Activated CD4-positive, alpha-beta memory T cell treated with anti-CD3 and anti-CD28 coated beads, Interleukin-2, amount 10 ng/mL, durations not matched to agents 7 days and 5 days (primary cell): ENCODE measurements around the gene EVC. TPM values are rescaled to one million over a fixed set of nuclear protein-coding genes. Genes with fewer than 3 reads are reported as not detected.

Source experiments
- CTCF ChIA-PET: fragments of 350-600 bp; sonication (Branson Sonifier 250); formaldehyde crosslinking; loops from one replicate; lab custom pipeline; 2021; ENCODE audit warnings: antibody characterized with exemption, inconsistent platforms; lab: Charles Lee
- POLR2A ChIA-PET: fragments of 350-600 bp; sonication (Branson Sonifier 250); formaldehyde crosslinking; loops from one replicate; lab custom pipeline; 2021; ENCODE audit warnings: antibody characterized with exemption; lab: Charles Lee
- DNase-seq: peaks from one replicate; pipeline ENCODE4 v3.0.0-alpha.2; 2020
- H3K27ac Mint-ChIP-seq: one replicate; pipeline ENCODE4 v1.8.0; 2021; ENCODE audit warnings: mild to moderate bottlenecking, mixed read lengths
- H3K27me3 Mint-ChIP-seq: one replicate; pipeline ENCODE4 v1.8.0; 2021; ENCODE audit warnings: mixed read lengths
- H3K36me3 Mint-ChIP-seq: one replicate; pipeline ENCODE4 v1.8.0; 2021; ENCODE audit warnings: low read depth, mixed read lengths
- H3K4me1 Mint-ChIP-seq: one replicate; pipeline ENCODE4 v1.8.0; 2021; ENCODE audit warnings: mixed read lengths
- H3K4me3 Mint-ChIP-seq: one replicate; pipeline ENCODE4 v1.8.0; 2021; ENCODE audit warnings: mild to moderate bottlenecking, mixed read lengths
- H3K9me3 Mint-ChIP-seq: one replicate; pipeline ENCODE4 v1.8.0; 2021; ENCODE audit warnings: mixed read lengths
- total RNA-seq, 2 experiments: library from RNA; stranded (reverse); gene quantifications; one replicate each; pipeline ENCODE4 v1.2.3, GENCODE V29; 2021

Gene EVC
- total RNA-seq, 2 experiments from 2014 or later = 3.2 to 4.7 TPM

DNA sequence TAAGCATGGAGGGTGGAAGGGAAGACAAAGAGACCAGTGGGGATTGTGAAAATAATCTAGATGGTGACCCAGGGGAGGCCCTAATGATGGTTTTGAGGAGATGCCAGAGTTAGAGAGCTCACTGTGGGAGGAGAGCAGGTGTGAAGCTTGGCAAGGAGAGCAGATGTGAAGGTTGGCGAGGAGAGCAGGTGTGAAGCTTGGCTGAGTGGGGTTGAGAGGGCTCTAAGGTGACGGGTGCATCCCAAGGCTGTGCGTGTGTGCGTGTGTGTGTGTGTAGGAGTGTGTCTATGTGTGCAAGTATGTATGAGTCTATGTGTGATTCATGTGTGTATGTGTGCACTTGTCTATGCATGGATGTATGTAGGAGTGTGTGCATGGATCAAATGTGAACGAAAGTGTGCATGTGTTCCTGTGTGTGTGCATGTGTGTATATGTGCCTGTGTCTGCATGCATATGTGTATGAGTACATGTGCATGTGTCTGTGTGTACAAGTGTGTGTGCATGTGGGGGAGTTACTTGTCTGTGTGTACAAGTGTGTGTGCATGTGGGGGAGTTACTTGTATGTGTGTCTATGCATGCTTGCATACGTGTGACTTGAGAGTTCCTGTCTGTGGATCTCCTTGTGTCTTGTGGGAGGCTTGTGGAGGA is 72.0 kb downstream of the EVC start:
- H3K27me3 Mint-ChIP-seq = no peaks in the 10 kb centered on the region
- no peaks in the 10 kb centered on the region for H3K36me3 Mint-ChIP-seq
- POLR2A ChIA-PET = no interaction called here
- CTCF ChIA-PET = no interaction called here
- H3K27ac Mint-ChIP-seq = no peak overlapping the region
- DNase-seq = peak; percentile 2
- H3K4me3 Mint-ChIP-seq = no peak overlapping the region
- no peaks in the 10 kb centered on the region for H3K4me1 Mint-ChIP-seq
- H3K9me3 Mint-ChIP-seq = no peaks in the 10 kb centered on the region

DNA sequence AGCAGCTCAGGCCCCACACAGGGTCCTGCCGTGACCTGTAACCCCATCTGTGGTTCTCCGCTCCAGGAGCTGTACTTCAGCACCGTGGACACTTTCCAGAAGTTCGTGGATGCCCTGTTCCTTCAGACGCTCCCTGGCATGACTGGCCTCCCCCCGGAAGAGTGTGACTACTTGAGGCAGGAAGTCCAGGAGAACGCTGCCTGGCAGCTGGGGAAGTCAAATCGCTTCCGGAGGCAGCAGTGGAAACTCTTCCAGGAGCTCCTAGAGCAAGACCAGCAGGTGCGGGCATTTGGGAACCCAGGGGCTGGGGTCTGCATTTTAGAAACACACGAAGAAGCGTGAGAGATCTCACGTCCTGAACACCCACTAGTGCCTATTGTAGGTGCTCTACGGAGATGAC is 72.5 kb downstream of the EVC start:
- POLR2A ChIA-PET = no interaction called here
- no peaks in the 10 kb centered on the region for H3K27me3 Mint-ChIP-seq
- no peaks in the 10 kb centered on the region for H3K36me3 Mint-ChIP-seq
- CTCF ChIA-PET = no interaction called here
- no peak overlapping the region for H3K27ac Mint-ChIP-seq
- H3K4me3 Mint-ChIP-seq = no peak overlapping the region
- H3K4me1 Mint-ChIP-seq = no peaks in the 10 kb centered on the region
- no peaks in the 10 kb centered on the region for H3K9me3 Mint-ChIP-seq
- peak; percentile 11 for DNase-seq

DNA sequence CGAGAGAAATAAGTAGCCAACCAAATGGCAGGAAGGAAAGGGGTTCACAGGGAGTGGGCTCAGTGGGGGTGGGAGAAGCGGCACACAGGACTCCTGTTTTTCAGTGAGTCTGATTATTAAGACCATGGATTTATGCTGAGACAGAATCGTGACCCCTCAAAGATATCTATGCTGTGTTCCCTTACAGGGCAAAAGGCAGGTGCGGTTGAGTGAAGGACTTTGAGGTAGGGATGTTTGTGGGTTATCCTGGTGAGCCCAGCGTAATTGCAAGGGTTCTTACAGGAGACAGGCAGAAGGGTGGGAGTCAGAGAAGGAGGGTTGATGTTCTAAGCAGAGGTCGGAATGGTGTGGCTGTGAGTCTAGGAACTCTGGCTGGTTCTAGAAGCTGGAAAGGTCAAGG is 73.0 kb downstream of the EVC start:
- H3K27ac Mint-ChIP-seq = no peak overlapping the region
- no peak for DNase-seq
- H3K27me3 Mint-ChIP-seq = no peaks in the 10 kb centered on the region
- H3K4me3 Mint-ChIP-seq = no peak overlapping the region
- ChIA-PET POLR2A (no interaction called here), CTCF (no interaction called here)
- no peaks in the 10 kb centered on the region for H3K4me1 Mint-ChIP-seq
- no peaks in the 10 kb centered on the region for H3K36me3 Mint-ChIP-seq
- H3K9me3 Mint-ChIP-seq = no peaks in the 10 kb centered on the region

DNA sequence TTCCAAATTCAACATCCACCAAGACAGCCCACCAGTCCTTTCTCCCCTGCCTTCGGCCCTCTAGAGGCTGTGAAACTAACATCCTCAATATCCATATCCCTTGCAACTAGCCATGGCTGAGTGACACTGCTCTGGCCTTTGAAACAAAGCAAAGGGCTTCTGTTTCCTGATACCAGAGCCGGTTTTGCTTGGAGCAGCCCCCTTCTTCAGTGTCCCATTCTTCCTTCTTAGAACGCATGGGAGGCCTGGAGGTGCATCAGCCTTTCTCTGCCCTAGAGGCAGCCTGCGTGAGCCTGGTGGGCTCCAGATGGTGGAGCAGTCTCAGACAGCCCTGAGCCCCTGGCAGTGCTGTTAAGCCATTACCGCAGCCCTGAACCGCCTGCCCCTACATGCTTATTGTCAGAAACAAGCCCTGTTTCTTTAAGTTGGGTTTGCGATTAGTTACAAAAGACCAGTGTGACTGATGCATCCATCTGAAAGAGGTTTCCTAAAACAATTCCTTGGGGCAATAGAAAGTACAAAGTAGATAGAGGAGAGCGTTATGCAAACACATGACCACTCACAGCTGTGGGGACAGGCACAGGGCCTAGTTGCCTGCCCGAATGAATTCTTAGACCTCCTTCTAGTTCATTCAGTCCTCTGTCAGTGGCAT is 74.1 kb downstream of the EVC start:
- ChIA-PET CTCF (no interaction called here), POLR2A (no interaction called here)
- H3K9me3 Mint-ChIP-seq = no peaks in the 10 kb centered on the region
- no peaks in the 10 kb centered on the region for H3K36me3 Mint-ChIP-seq
- H3K27ac Mint-ChIP-seq = no peak overlapping the region
- no peaks in the 10 kb centered on the region for H3K4me1 Mint-ChIP-seq
- DNase-seq = peak; percentile 5
- H3K4me3 Mint-ChIP-seq = no peak overlapping the region
- H3K27me3 Mint-ChIP-seq = no peaks in the 10 kb centered on the region

DNA sequence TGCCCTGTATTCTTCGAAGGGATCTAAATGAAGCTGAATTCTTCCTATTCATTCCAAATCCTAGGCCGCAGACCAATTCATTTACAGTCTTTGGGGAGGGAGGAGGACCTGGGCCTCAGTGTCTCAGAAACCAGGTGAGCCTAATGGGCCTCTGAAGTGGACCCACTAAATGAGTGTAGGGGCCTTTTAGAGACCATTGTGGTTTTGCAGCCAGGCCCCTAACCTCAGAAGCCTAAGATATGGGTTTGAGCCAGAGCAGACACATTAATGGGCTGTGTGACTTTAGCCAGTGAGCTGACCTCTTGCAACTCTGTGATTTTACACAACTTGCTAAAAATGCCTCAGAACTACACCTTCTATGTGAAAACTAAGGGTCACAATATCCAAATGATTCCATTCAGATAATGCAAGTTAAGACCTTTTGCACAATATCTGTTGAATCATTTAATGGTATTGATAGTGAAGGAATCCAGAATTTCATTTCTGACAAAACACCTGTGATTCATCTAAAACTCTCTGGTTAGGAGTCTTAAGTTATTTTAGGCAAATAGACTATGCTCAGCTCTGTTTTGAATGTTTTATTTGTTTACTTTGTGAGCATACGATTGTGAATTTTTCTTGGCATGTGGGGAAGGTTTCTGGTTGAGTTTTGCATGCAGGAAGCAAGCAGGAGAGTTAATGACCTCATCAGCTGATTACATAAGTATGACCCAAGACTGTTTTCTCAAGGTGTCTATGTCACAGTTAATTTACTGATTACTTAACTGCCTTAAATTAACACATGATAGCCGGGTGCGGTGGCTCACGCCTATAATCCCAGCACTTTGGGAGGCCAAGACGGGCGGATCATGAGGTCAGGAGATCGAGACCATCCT is 75.0 kb downstream of the EVC start:
- H3K27me3 Mint-ChIP-seq = no peaks in the 10 kb centered on the region
- CTCF ChIA-PET = no interaction called here
- peak; percentile 1 for DNase-seq

DNA sequence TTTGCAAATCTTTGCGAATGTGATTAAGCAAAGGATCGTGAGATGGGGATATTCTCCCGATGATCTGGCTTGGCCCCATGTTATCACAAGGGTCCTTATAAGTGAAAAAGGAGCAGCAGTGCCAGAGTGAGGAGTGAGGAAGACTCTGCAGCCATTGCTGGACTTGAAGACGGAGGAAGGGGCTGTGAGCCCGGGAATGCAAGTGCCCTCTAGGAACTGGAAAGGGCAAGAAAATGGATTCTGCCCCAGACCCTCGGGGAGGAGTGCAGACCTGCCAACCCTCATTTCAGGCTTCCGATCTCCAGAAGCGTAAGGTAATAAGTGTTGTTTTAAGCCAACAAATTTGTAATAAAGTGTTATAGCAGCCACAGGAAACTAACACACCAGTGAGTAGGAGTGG is 76.3 kb downstream of the EVC start:
- no peak overlapping the region for H3K4me3 Mint-ChIP-seq
- H3K27ac Mint-ChIP-seq = no peak overlapping the region
- no peaks in the 10 kb centered on the region for H3K36me3 Mint-ChIP-seq
- no peaks in the 10 kb centered on the region for H3K27me3 Mint-ChIP-seq
- DNase-seq = no peak
- no peaks in the 10 kb centered on the region for H3K9me3 Mint-ChIP-seq
- no peaks in the 10 kb centered on the region for H3K4me1 Mint-ChIP-seq
- ChIA-PET POLR2A (no interaction called here), CTCF (no interaction called here)

More for the DNA sequence above, 75.0 kb downstream of the EVC start:
- Mint-ChIP-seq H3K27ac (no peak overlapping the region), H3K4me3 (no peak overlapping the region), H3K36me3 (no peaks in the 10 kb centered on the region), H3K9me3 (no peaks in the 10 kb centered on the region), H3K4me1 (no peaks in the 10 kb centered on the region)
- POLR2A ChIA-PET = no interaction called here

DNA sequence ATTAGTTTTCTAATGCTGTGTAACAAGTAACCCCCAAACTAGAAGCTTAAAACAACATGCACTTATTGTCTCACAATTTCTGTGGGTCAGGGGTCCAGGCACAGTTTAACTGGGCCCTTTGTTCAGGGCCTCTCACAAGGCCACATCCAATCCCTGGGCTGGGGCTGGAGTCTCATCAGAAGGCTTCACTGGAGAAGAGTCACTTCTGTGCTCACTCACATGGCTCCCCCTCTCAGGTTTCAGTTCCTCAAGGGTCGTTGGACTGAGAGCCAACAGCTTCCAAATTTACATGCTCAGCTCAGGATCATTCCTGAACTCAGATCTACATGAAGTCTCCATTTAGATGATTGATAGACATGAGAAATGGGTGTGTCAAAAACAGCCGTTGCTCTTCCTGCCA is 77.1 kb downstream of the EVC start:
- no peaks in the 10 kb centered on the region for H3K4me1 Mint-ChIP-seq
- CTCF ChIA-PET = no interaction called here

DNA sequence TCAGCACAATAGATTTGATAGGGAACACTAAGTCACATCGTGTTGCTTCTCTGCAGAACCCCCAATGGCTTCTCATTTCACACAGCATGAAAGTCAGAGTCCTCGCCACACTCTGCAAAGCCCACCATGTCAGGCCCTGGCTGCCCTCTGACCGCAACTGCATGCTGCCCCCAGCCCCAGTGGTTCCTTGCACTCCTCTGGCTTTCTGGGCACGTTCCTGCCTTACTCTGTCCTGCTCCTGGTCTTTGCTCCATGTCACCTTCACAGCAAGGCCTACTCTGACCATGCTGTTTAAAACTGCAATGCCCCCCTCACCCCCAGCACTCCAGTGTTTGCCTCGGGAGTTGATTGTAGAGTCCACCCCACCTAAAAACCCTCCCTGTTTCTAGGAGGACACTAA is 78.1 kb downstream of the EVC start:
- CTCF ChIA-PET = no interaction called here
- DNase-seq = no peak
- H3K4me1 Mint-ChIP-seq = no peaks in the 10 kb centered on the region
- H3K9me3 Mint-ChIP-seq = no peaks in the 10 kb centered on the region
- POLR2A ChIA-PET = no interaction called here
- no peak overlapping the region for H3K27ac Mint-ChIP-seq
- H3K4me3 Mint-ChIP-seq = no peak overlapping the region
- H3K27me3 Mint-ChIP-seq = no peaks in the 10 kb centered on the region
- H3K36me3 Mint-ChIP-seq = no peaks in the 10 kb centered on the region

More for the DNA sequence above, 77.1 kb downstream of the EVC start:
- DNase-seq = no peak
- POLR2A ChIA-PET = no interaction called here
- H3K27me3 Mint-ChIP-seq = no peaks in the 10 kb centered on the region
- no peaks in the 10 kb centered on the region for H3K9me3 Mint-ChIP-seq
- no peaks in the 10 kb centered on the region for H3K36me3 Mint-ChIP-seq
- no peak overlapping the region for H3K27ac Mint-ChIP-seq
- no peak overlapping the region for H3K4me3 Mint-ChIP-seq

DNA sequence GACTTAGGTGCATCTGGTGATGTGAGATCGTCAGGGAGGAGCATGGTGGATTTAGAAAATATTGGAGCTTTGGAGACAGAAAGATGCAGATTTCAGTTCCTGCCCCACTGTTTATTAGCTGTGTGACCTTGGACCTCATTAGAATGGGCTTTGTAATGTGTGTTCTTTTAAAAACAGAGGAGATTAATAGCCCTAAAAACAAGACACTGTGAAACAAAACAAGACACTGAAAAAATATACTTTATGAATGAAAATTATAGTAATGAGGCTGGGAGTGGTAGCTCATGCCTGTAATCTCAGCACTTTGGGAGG is 79.5 kb downstream of the EVC start:
- Mint-ChIP-seq H3K36me3 (no peaks in the 10 kb centered on the region), H3K27ac (no peak overlapping the region), H3K27me3 (no peaks in the 10 kb centered on the region), H3K4me1 (no peaks in the 10 kb centered on the region), H3K9me3 (no peaks in the 10 kb centered on the region), H3K4me3 (no peak overlapping the region)
- ChIA-PET POLR2A (no interaction called here), CTCF (interaction anchor here (0.5 kb wide), 1 partner anchor 145 kb away, joined by 3 read pairs; no protein-coding TSS in a partner anchor)
- DNase-seq = no peak

DNA sequence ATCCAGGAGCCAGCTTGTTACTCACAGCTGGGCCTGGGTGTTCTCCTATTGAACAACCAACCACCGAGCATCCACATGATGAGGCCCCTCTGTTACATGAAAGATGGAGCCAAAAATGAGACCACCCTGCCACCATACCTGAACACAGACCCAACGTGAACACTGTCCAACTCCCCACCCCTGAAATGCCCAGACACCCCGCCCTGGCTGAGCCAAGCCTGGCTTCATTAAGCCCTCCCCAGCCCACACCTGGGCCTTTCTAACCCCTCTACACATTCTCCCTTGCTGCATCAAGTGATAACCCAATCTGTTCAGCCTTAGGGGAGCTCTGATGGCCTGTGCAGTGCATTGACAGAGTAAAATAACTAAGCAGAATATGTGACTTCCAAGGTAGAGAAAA is 80.7 kb downstream of the EVC start:
- Mint-ChIP-seq H3K27ac (no peak overlapping the region), H3K4me3 (no peak overlapping the region), H3K27me3 (no peaks in the 10 kb centered on the region), H3K9me3 (no peaks in the 10 kb centered on the region), H3K36me3 (no peaks in the 10 kb centered on the region), H3K4me1 (no peaks in the 10 kb centered on the region)
- CTCF ChIA-PET = no interaction called here
- DNase-seq = no peak
- POLR2A ChIA-PET = no interaction called here

DNA sequence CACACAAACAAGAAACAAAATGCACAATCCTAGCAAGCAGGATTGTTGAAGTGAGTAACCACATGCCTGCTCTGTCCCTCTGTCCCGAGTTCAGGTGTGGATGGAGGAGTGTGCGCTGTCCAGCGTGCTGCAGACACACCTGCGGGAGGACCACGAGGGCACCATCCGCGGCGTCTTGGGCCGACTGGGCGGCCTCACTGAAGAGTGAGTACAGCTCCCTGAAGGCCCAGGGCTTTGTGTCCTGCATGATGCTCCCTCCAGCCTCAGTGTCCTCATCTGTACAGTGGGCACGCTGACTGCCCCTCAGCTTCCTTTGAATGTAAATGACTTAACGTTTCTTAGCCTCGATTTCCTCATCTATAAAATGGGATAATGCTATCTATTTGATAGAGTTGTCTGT is 82.5 kb downstream of the EVC start:
- ChIA-PET CTCF (no interaction called here), POLR2A (no interaction called here)
- no peak overlapping the region for H3K4me3 Mint-ChIP-seq
- H3K27ac Mint-ChIP-seq = no peak overlapping the region
- DNase-seq = no peak
- no peaks in the 10 kb centered on the region for H3K36me3 Mint-ChIP-seq
- H3K27me3 Mint-ChIP-seq = no peaks in the 10 kb centered on the region
- no peaks in the 10 kb centered on the region for H3K9me3 Mint-ChIP-seq
- H3K4me1 Mint-ChIP-seq = no peaks in the 10 kb centered on the region

DNA sequence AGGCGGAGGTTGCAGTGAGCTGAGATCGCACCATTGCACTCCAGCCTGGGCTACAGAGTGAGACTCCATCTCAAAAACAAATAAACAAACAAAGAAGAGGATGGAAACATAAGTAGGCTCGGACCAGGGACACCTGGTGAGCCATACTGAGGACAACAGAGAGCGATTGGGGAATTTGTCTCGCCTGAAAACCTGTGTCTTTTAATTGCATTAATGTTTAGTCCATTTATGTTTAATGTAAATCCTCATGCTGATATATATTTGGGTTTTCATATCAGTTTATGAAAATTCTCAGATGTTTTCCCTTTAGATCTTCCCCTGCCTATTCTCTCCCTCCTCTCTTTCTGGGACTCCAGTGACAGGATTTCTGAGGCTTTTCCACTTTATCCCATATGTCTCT is 84.6 kb downstream of the EVC start:
- Mint-ChIP-seq H3K27ac (no peak overlapping the region), H3K27me3 (no peaks in the 10 kb centered on the region), H3K4me1 (no peaks in the 10 kb centered on the region), H3K4me3 (no peak overlapping the region), H3K36me3 (no peaks in the 10 kb centered on the region), H3K9me3 (no peaks in the 10 kb centered on the region)
- ChIA-PET CTCF (no interaction called here), POLR2A (no interaction called here)
- no peak for DNase-seq

DNA sequence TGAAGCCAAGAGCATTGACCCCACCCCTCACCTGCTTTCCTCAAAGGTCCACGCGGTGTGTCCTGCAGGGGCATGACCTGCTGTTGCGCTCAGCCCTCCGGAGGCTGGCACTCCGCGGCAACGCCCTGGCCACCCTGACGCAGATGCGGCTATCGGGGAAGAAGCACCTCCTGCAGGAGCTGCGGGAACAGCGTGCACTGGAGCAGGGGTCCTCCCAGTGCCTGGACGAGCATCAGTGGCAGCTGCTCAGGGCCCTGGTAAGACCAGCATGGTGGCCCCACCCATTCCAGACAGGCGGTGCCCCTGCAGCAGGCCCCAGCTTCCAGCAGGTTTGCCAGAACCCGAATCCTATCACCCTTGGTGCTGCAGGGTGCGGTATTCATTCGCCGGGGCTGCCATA is 86.0 kb downstream of the EVC start:
- DNase-seq = no peak
- Mint-ChIP-seq H3K27ac (no peak overlapping the region), H3K4me1 (no peaks in the 10 kb centered on the region), H3K36me3 (no peaks in the 10 kb centered on the region), H3K9me3 (no peaks in the 10 kb centered on the region), H3K4me3 (no peak overlapping the region), H3K27me3 (no peaks in the 10 kb centered on the region)
- POLR2A ChIA-PET = no interaction called here
- CTCF ChIA-PET = no interaction called here
